ENCODE results near the gene CEP97.
"Not testable (repeated sequence)": the region's sequence is repeated elsewhere in the genome, so short reads cannot be mapped to it uniquely, and the experiment has no call there.

Gene CEP97

GRCh38 chr3:101744811-101745210, 20.4 kb downstream of the CEP97 start:
- Histone ChIP-seq H3K4me2 (ENCODE audit: insufficient read depth, low read length) (no peak overlapping the region), H2AFZ (ENCODE audit: low read depth, low read length) (no peak overlapping the region), H3K27ac (ENCODE audit: low read length) (no peak overlapping the region), H4K20me1 (ENCODE audit: insufficient read depth, low read length) (no peaks in the 10 kb centered on the region), H3K9me3 (ENCODE audit: insufficient read depth, low read length, severe bottlenecking) (no peaks in the 10 kb centered on the region), H3K4me3 (ENCODE audit: low read depth in 1 of 2, low read length in 2 of 2) (no peak overlapping the region), H3K27me3 (ENCODE audit: insufficient read depth, low read length, poor library complexity) (no peaks in the 10 kb centered on the region), H3K79me2 (ENCODE audit: insufficient read depth, low read length) (peaks cover 5% of the 10 kb centered on the region; the same call in 1 of the 2 replicates), H3K9ac (ENCODE audit: low read depth, low read length) (no peak overlapping the region), H3K4me1 (ENCODE audit: insufficient read depth, low read length) (no peaks in the 10 kb centered on the region), H3K36me3 (ENCODE audit: insufficient read depth, low read length) (peaks cover 13% of the 10 kb centered on the region)
- ATAC-seq (ENCODE audit: insufficient read depth, low read depth) (no peak), DNase-seq (no peak)
- TF ChIP-seq EZH2 (IDR thresholded peaks at IDR 0.05; ENCODE audit: borderline replicate concordance, low read depth, low read length, severe bottlenecking) (no peak), CTCF (IDR thresholded peaks at IDR 0.05; ENCODE audit: borderline replicate concordance, extremely low read depth, low read length, poor library complexity, severe bottlenecking) (no peak)

- H3K9ac ChIP-seq (ENCODE audit: low read depth, low read length); H3K9me3 ChIP-seq (ENCODE audit: insufficient read depth, low read length, severe bottlenecking); ATAC-seq (ENCODE audit: insufficient read depth, low read depth); H3K27me3 ChIP-seq (ENCODE audit: insufficient read depth, low read length, poor library complexity); DNase-seq; H2AFZ ChIP-seq (ENCODE audit: low read depth, low read length); H3K4me2 ChIP-seq (ENCODE audit: insufficient read depth, low read length); H4K20me1 ChIP-seq (ENCODE audit: insufficient read depth, low read length); H3K4me3 ChIP-seq (ENCODE audit: low read depth in 1 of 2, low read length in 2 of 2); H3K79me2 ChIP-seq (ENCODE audit: insufficient read depth, low read length); H3K4me1 ChIP-seq (ENCODE audit: insufficient read depth, low read length); H3K27ac ChIP-seq (ENCODE audit: low read length): not testable (repeated sequence)
- H3K36me3 ChIP-seq (ENCODE audit: insufficient read depth, low read length), result peaks cover 13% of the 10 kb centered on the region
Observed at GRCh38 chr3:101745934-101746333, 21.5 kb downstream of the CEP97 start.

- H3K36me3 ChIP-seq (ENCODE audit: insufficient read depth, low read length), result peaks cover 48% of the 10 kb centered on the region
- H3K4me1 ChIP-seq (ENCODE audit: insufficient read depth, low read length); ATAC-seq (ENCODE audit: insufficient read depth, low read depth); H3K9me3 ChIP-seq (ENCODE audit: insufficient read depth, low read length, severe bottlenecking); H3K27me3 ChIP-seq (ENCODE audit: insufficient read depth, low read length, poor library complexity); H2AFZ ChIP-seq (ENCODE audit: low read depth, low read length); H4K20me1 ChIP-seq (ENCODE audit: insufficient read depth, low read length); H3K9ac ChIP-seq (ENCODE audit: low read depth, low read length); H3K79me2 ChIP-seq (ENCODE audit: insufficient read depth, low read length); H3K4me2 ChIP-seq (ENCODE audit: insufficient read depth, low read length); DNase-seq; H3K27ac ChIP-seq (ENCODE audit: low read length); H3K4me3 ChIP-seq (ENCODE audit: low read depth in 1 of 2, low read length in 2 of 2): not testable (repeated sequence)
Observed at GRCh38 chr3:101753386-101754113, 29.1 kb downstream of the CEP97 start.

- Histone ChIP-seq H3K4me1 (ENCODE audit: insufficient read depth, low read length) (no peaks in the 10 kb centered on the region), H3K36me3 (ENCODE audit: insufficient read depth, low read length) (peaks cover 87% of the 10 kb centered on the region), H3K79me2 (ENCODE audit: insufficient read depth, low read length) (peaks cover 6% of the 10 kb centered on the region; the same call in 1 of the 2 replicates), H4K20me1 (ENCODE audit: insufficient read depth, low read length) (peaks cover 4% of the 10 kb centered on the region; the same call in 1 of the 2 replicates), H3K9ac (ENCODE audit: low read depth, low read length) (no peak overlapping the region), H3K4me2 (ENCODE audit: insufficient read depth, low read length) (no peak overlapping the region), H2AFZ (ENCODE audit: low read depth, low read length) (no peak overlapping the region), H3K9me3 (ENCODE audit: insufficient read depth, low read length, severe bottlenecking) (no peaks in the 10 kb centered on the region), H3K27me3 (ENCODE audit: insufficient read depth, low read length, poor library complexity) (no peaks in the 10 kb centered on the region), H3K4me3 (ENCODE audit: low read depth in 1 of 2, low read length in 2 of 2) (no peak overlapping the region), H3K27ac (ENCODE audit: low read length) (no peak overlapping the region)
- ATAC-seq (ENCODE audit: insufficient read depth, low read depth), result no peak
- DNase-seq, result no peak
- TF ChIP-seq EZH2 (IDR thresholded peaks at IDR 0.05; ENCODE audit: borderline replicate concordance, low read depth, low read length, severe bottlenecking) (no peak), CTCF (IDR thresholded peaks at IDR 0.05; ENCODE audit: borderline replicate concordance, extremely low read depth, low read length, poor library complexity, severe bottlenecking) (no peak)
Observed at GRCh38 chr3:101758224-101758623, 33.8 kb downstream of the CEP97 start.

All from DND-41 (cell line).